Mucosa of gallbladder (tissue), 1 donor: ENCODE measurements around the gene NAV3. TPM values are rescaled to one million over a fixed set of nuclear protein-coding genes. Genes with fewer than 3 reads are reported as not detected.
A peak's percentile ranks its signal among the peaks of the same experiment; 100 is the strongest.

Experiments used
- DNase-seq: peaks from one replicate; pipeline ENCODE4 v3.0.0-alpha.2; 2020; ENCODE audit warnings: low spot score
- total RNA-seq: library from RNA; stranded (reverse); gene quantifications from one replicate; pipeline ENCODE4 v1.2.1, GENCODE V29; 2021
- donor health status: DM: no; HTN: no; CAD: no.

The NAV3 gene
- total RNA-seq, result 31.7 TPM

DNA sequence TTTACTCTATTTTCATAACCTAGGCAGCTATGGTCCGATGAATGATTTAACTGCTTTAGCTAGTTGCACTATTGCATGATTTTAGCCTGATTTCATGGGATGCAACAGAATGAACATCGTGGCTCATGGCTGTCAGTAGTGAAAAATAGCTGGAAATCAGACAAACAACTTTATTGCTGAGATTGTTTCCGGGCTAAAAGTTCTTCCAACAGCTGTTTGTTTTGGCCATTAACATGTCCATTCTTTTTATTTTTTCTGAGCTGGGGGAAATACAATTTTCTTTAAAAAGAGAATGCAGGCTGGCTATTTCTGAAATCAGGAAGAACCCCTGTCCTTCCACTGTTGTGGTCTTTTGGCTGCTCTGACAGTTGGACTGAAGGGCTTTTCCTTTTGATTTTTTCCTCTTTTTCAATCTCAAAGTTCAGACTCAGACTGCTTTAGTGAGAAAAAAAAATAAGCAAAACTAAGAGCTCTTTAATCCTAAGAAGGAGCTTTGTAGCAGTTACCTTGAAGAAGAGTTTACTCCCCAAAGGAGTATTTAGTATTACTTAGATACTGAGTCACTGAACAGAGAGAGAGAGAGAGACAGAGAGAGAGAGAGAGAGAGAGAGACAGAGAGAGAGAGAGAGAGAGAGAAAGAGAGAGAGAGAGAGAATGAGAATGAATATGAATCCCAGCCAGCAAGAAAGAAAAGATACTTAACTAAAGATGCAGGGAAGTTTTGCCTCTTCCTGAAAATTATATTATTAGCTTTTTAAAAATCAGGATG lies at the start of gene NAV3:
NAV3 (plus strand) TSS at position 312 of the 769 bp plus-strand sequence. CDS start 568 bp downstream, outside the sequence.
- DNase-seq, result no peak

DNA sequence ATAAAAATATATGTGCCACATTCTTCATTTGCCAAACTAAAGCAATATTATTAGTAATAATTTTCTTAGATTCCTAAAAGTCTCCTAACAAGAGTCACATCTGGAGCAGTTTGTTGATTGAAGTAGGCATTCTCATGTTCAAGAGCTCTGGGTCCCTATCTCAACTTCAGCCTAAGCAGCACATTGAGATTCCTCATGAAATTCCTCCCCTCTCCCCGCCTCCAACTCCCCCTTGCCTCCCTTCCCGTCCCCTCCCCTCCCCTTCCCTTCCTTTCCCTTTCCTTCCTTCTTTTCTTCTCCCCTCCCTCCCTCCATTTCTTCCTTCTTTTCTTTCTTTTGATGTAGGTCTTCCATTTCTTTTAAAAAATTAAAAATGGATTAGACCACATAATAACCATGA lies 48.7 kb upstream of the NAV3 start:
- no peak for DNase-seq

DNA sequence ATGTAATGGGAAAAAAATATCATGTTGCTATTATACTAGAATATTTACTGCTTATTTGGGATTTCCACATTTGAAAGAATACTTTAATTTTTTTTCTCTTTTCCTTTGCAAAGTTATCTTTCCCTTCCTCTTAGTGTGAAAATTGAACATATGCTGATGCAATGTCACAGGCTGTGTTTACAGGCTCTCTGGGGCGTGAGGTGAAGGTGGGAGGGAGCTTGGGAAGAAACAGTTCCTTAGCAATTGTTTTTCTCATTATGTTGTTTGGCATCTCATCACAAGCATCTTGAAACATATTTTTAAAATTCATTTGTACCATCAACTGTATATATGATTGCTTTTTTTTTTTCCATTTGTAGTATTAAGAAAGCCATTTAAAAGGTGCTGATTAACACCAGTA lies 47.9 kb upstream of the NAV3 start:
- no peak for DNase-seq

DNA sequence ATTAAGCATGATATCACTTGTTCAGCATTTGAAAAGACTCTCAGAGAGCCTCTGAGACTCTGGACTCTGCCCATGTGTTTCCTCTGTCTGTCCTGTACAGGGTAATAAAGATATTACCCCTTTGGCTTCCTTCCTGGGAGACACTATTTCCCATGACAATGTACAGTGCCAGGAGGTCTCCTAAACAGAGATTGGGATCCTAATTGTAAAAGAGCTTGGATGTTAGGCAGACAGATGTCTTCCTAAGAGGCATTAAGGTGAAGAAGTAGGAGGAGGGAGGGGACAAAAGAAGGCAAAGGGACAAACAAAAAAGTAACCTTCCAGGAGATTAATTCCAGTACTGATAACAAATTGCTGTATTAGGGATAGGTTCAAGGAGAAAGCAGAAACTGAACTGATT lies 45.5 kb upstream of the NAV3 start:
- DNase-seq, result no peak

DNA sequence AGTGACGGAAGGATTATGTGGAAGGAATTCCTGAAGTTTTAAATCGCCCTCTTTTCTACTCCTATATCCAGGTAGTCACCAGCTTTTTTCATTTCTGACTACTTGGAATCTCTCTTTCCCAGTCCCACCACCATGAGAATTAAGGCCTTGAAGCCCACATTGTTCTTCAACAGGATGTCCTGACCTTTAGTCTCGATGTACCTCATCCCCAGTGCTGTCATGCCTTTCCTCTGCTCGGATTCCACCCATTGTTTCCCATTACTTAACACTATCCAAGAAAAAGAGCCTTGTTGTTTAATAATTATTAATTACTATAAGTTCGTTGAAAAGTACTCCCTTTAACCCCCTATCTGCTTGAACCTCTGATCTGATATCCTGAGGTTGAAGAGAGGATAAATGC lies 44.0 kb upstream of the NAV3 start:
- DNase-seq, result no peak

- no peak for DNase-seq
Measured at GRCh38 chr12:77788231-77789168, 42.2 kb upstream of the NAV3 start.

DNA sequence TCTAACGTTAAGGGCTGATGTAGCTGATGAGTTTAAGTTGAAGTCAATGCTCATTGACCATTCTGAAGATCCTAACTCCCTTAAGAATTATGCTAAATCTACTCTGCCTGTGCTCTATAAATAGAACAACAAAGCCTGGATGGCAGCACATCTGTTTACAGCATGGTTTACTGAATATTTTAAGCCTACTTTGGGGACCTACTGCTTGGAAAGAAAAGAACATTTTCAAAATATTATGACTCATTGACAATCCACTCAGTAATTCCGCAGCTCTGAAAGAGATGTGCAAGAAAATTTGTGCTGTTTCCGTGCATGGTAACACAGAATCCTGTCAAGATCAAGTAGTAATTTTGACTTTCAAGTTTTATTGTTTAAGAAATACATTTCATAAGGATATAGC lies 35.0 kb upstream of the NAV3 start:
- no peak for DNase-seq

DNA sequence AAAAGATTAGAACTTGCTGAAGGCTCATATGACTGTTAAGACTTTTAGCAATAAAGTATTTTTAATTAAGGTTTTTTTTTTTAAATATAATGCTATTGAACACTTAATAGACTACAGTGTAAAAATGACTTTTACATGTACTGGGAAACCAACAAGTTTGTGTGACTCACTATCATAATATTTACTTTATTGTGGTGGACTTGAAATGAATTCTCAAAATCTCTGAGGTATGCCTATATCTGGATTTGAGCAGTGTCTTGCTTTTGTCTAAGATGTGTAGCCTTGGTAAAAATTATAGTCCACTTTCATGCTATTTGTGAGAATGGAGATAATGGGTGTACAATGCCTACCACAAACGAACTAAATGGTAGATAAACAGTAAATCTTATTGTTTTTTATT lies 33.9 kb upstream of the NAV3 start:
- DNase-seq, result no peak

DNA sequence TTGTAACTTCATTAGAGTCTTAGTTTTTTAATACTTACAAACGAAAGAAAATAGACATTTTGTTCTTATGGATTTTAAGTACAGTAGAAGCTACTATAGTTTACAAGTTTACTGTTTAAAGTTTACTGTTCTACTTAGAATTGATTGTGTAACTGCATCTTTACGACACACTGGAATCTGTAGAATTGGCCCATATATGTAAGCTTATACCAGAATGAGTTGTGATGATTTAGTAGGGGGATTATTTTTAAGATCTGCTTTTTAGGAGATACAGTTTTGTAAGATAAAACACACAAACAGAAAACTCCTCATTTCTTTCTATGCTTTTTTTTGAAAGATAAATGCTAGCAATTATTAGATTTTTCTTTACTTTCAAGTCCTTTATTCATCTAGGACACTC lies 30.2 kb upstream of the NAV3 start:
- no peak for DNase-seq

GRCh38 chr12:77808534-77808933 lies 22.2 kb upstream of the NAV3 start:
- no peak for DNase-seq

DNA sequence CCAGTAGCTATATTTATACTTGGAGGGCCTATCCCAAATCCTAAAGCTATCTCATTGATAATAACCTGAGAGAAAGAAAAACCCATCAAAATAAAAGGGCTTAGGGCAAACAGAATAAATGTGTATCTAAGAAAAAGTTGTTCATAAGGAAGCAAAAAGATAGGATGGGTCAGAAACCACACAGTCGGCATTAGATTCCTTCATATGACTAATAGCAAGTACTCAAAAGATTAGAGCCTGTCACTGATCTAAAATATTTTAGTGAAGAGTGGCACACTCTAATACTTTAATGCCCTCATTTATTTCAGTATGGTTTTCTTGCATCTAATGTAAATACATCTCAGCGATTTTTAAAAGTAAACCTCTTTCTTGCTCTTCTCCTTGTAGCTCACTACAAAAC lies 17.1 kb upstream of the NAV3 start:
- no peak for DNase-seq

DNA sequence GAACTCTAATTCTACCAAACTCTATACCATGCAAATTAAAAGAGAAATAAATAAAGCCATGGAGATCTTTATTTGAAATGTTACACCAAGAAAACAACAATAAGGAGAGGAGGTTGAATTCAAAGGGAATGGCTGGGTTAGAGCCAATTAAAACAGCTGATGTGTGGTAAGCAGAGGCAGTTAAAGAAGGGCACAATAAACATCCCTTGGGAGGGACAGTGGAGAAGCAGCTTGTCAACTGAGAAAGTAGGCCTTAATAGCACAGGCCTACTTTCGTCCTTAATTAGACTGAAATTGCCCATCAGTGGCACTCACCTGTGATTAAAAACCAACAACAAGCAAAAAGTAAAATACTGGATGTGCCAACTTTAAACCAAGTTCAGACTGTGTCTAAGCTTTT lies 16.3 kb upstream of the NAV3 start:
- no peak for DNase-seq

DNA sequence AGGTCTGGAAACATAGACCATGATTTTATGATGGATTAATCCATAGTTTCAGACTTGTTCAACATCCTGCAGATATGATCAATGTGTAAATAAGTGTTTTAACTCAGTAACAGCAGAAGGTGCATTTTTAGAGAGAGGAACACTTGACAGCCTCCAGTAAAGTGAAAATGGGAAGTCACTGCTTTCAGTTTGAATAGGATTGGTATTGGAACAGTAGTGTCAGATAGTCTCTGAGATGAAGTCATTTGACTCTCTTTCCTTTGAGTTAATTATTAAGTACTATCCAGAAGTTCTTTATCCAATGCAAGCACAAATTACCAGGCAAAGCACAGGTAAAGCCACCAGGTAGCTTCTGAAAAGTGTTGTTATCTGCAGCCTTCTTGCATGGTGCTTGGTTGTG lies 14.5 kb upstream of the NAV3 start:
- DNase-seq, result no peak

DNA sequence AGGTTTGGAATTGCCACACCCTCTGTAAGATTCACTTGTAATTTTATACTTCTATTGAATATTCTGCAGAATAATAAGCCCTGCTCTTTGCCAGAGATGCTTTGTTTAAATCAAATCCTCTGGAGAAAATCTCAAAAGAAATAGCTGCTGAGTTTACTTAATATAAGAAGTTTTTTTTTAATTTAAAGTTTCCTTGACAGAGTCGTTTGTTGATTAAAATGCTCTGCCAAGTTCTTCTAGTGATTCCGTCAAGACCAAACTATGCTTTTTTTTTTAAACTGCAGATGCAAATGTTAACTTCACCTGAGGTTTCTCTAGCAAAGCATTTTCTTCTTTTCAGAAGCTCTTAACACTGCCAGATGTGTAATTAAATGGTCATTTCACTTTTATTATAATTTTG lies 13.4 kb upstream of the NAV3 start:
- DNase-seq, result no peak

DNA sequence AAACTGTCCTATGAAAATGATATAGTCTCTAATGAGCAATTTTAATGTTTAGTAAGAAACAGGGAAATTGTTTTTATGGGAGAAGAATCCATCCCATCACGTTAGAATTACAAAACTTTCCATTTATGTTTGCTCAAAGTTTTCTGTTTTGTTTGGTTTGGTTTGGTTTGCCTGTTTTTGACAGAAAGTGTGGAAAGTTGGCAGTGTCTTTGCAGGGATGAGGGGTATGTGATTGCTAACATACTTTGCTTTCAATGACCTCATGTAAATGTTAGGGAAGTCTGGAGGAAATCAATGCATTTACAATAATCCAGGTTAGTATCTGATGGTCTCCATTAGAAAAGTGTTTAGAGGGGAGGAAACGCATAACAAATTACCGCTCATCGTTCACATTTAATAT lies 12.3 kb upstream of the NAV3 start:
- DNase-seq, result no peak

- DNase-seq, result no peak
Measured at GRCh38 chr12:77821699-77822203, 8.9 kb upstream of the NAV3 start.

- DNase-seq, result peak; percentile 15
Measured at GRCh38 chr12:77833329-77833728, 2.6 kb downstream of the NAV3 start.

GRCh38 chr12:77834618-77835017 lies 3.9 kb downstream of the NAV3 start:
- no peak for DNase-seq

GRCh38 chr12:77835969-77836368 lies 5.3 kb downstream of the NAV3 start:
- no peak for DNase-seq

DNA sequence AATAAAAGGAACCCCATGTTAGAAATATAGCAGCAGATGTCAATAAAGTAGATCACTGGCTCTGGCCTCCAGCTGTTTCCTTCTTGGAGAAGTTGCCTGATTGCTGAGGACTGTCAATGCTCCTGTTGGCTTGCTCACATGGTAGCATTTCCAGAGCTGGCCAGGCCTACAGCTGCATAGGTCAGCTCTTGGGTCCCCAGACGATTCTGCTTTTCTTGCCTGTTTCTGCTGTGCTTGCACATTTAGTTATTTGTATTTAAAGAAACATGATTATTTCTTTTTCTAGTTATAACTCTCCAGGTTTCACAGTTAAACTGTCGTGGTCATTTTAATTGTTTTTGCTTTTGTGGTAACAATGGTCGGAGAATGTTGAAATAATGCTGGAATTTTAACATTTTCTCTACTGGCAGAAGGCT lies 7.2 kb downstream of the NAV3 start:
- DNase-seq, result no peak

DNA sequence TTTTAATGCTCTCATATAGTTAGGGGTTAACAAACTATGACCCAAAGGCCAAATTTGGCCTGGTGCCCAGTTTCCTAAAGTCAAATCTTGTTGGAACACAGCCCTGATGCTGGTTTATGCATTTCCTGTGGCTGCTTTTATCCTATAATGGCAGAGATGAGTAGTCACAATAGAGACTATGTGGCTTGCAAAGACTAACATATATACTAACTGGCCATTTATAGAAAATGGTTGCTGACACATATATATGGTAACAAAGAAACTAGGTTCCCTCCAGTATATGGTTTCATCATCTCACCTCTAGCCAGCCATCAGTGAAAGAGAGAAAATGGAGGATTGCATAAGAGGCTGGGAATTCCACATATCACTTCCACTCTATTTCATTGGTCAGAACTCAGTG lies 10.8 kb downstream of the NAV3 start:
- no peak for DNase-seq

GRCh38 chr12:77842430-77842829 lies 11.7 kb downstream of the NAV3 start:
- peak; percentile 34 for DNase-seq

DNA sequence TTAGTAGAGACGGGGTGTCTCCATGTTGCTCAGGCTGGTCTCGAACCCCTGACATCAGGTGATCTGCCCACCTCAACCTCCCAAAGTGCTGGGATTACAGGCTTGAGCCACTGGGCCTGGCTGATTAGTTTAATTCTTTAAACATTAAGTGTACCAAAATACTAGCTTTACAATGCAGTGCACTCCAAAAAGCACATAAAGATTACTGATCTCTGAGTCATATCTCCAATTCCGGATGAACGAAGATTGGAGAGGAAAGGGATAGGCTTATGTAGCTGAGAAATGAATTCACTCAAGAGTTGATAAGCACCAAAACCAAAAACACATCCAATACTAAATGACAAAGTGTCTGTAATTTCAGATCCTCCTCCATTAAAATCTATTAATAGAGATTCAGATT lies 15.1 kb downstream of the NAV3 start:
- DNase-seq, result no peak
